Endothelial cell of umbilical vein (primary cell): ENCODE measurements around the gene VHLL. TPM values are rescaled to one million over a fixed set of nuclear protein-coding genes. Genes with fewer than 3 reads are reported as not detected.
"Not testable (repeated sequence)": the region's sequence is repeated elsewhere in the genome, so short reads cannot be mapped to it uniquely, and the experiment has no call there.

Source experiments
- BruUV-seq: library from RNA; stranded (reverse); fragments of 400-500 nt; replicated peaks from 2 replicates; lab custom pipeline; 2021; lab: Mats Ljungman, UMichigan
- CTCF ChIA-PET: fragments of 300-600, 350-600 bp; sonication (Branson Sonifier 250); formaldehyde crosslinking; loops from one replicate; lab custom pipeline; 2021; ENCODE audit warnings: antibody characterized with exemption, inconsistent platforms; lab: Charles Lee
- POLR2A ChIA-PET: fragments of 300-600, 350-600 bp; sonication (Branson Sonifier 250); formaldehyde crosslinking; loops from one replicate; lab custom pipeline; 2021; ENCODE audit warnings: antibody characterized with exemption, inconsistent platforms; lab: Charles Lee
- DNase-seq: peaks from one replicate; pipeline ENCODE4 v3.0.0-alpha.2; 2011; ENCODE audit warnings: low read depth, low spot score
- FAIRE-seq: peaks from 2 replicates; lab custom pipeline; 2011; peaks lifted over from hg19 to GRCh38; lab: Jason Lieb, UNC
- H2AFZ ChIP-seq: 2 replicates; pipeline ENCODE4 v1.6.0; 2012; ENCODE audit warnings: low read depth, low read length, control low read depth, inconsistent platforms
- H3K27ac ChIP-seq: 2 replicates; pipeline ENCODE4 v1.5.1; 2011; ENCODE audit warnings: low read depth, mild to moderate bottlenecking, control low read depth, low read length, moderate library complexity; ENCODE audit not compliant: insufficient read depth
- H3K27me3 ChIP-seq, 2 experiments: 2 replicates each; pipeline versions ENCODE4 v1.6.0 to v1.6.1; 2011; ENCODE audit warnings: low read length in 2 of 2, mixed read lengths in 1 of 2; ENCODE audit not compliant: control insufficient read depth in 2 of 2, insufficient read depth in 2 of 2
- H3K36me3 ChIP-seq, 2 experiments: 2 replicates in 1 of 2; 3 replicates in 1 of 2; pipeline ENCODE4 v1.5.1; 2011; ENCODE audit warnings: low read length in 2 of 2, mild to moderate bottlenecking in 1 of 2, moderate library complexity in 1 of 2; ENCODE audit not compliant: control insufficient read depth in 2 of 2, insufficient read depth in 2 of 2; ENCODE audit errors: extremely low read depth in 1 of 2
- H3K4me1 ChIP-seq: 3 replicates; pipeline ENCODE4 v1.5.1; 2011; ENCODE audit warnings: mild to moderate bottlenecking, low read length; ENCODE audit not compliant: control insufficient read depth, insufficient read depth; ENCODE audit errors: extremely low read depth
- H3K4me2 ChIP-seq: 2 replicates; pipeline ENCODE4 v1.6.1; 2011; ENCODE audit warnings: low read length, control low read depth, mixed read lengths; ENCODE audit not compliant: insufficient read depth
- H3K4me3 ChIP-seq, 3 experiments: fragments of 200-600 bp in 1 of 3; sonication (generic), shearing (Covaris generic) in 1 of 3; replicated peaks in 1 of 3; 2 replicates each; pipeline ENCODE4 v1.5.1; 2011 to 2016; ENCODE audit warnings: control low read depth in 3 of 3, low read length in 3 of 3, mild to moderate bottlenecking in 2 of 3, inconsistent platforms in 1 of 3, low read depth in 1 of 3, moderate library complexity in 1 of 3; ENCODE audit not compliant: insufficient read depth in 1 of 3
- H3K79me2 ChIP-seq: 2 replicates; pipeline ENCODE4 v1.6.0; 2012; ENCODE audit warnings: low read length, inconsistent platforms; ENCODE audit not compliant: control insufficient read depth, insufficient read depth
- H3K9ac ChIP-seq: replicated peaks from 2 replicates; pipeline ENCODE3; 2011; ENCODE audit warnings: low read length, control low read depth; ENCODE audit not compliant: insufficient read depth; ENCODE audit errors: extremely low read depth
- H3K9me1 ChIP-seq: replicated peaks from 3 replicates; pipeline ENCODE4 v1.6.0; 2011; ENCODE audit warnings: mild to moderate bottlenecking, low read length; ENCODE audit not compliant: control insufficient read depth, insufficient read depth; ENCODE audit errors: extremely low read depth
- H3K9me3 ChIP-seq: replicated peaks from 2 replicates; pipeline ENCODE4 v1.5.1; 2012; ENCODE audit warnings: low read length, inconsistent platforms; ENCODE audit not compliant: control insufficient read depth, insufficient read depth
- H4K20me1 ChIP-seq: replicated peaks from 2 replicates; pipeline ENCODE3; 2011; ENCODE audit warnings: mild to moderate bottlenecking, low read length; ENCODE audit not compliant: control insufficient read depth, insufficient read depth; ENCODE audit errors: extremely low read depth
- CTCF ChIP-seq, 2 donors: IDR thresholded peaks; 1 replicate in 1 of 2; 2 replicates in 1 of 2; pipeline ENCODE4 v1.5.1; 2011; ENCODE audit warnings: low read length in 2 of 2, mild to moderate bottlenecking in 2 of 2, moderate library complexity in 2 of 2, control low read depth in 1 of 2, inconsistent platforms in 1 of 2, low read depth in 1 of 2; ENCODE audit not compliant: insufficient read depth in 1 of 2; ENCODE audit errors: extremely low read depth in 1 of 2
- POLR2AphosphoS5 ChIP-seq: IDR thresholded peaks from 2 replicates; pipeline ENCODE4 v1.6.1; 2012; ENCODE audit warnings: low read depth, mild to moderate bottlenecking, control low read depth, low read length, moderate library complexity; ENCODE audit not compliant: insufficient read depth
- dilution Hi-C: fragments of 300-500 bp; cut with MboI; formaldehyde crosslinking; loops from one replicate; pipeline ENCODE4 v1.15.0; 2019; ENCODE audit warnings: low sequenced_read_pairs; ENCODE audit not compliant: extremely low pct_ligation_motif_present
- intact Hi-C: fragments of 100-400 bp; cut with micrococcal nuclease; formaldehyde crosslinking; loops from one replicate; pipeline ENCODE4 v1.10.0; 2022
- polyA plus RNA-seq, 4 experiments: library from polyadenylated mRNA; depleted of rRNA in 3 of 4; stranded (reverse) in 3 of 4; unstranded in 1 of 4; fragments of >200 nt; gene quantifications; 2 replicates each; pipeline versions ENCODE4 v1.2.1 to v1.2.3, GENCODE V29; 2011 to 2012; ENCODE audit warnings: missing spikeins in 1 of 4
- total RNA-seq: library from RNA; stranded (reverse); gene quantifications from 2 replicates; pipeline ENCODE4 v1.2.3, GENCODE V29; 2021

The VHLL gene
- total and polyA plus RNA-seq, 2 donors (not counting 3 experiments of a cell fraction or from before 2014, with no cell fraction given): 0.73 TPM; not detected in 1

GRCh38 chr1:156336242-156336641 is 37.1 kb upstream of the VHLL start:
- no peaks in the 10 kb centered on the region for H4K20me1 ChIP-seq
- TF ChIP-seq POLR2AphosphoS5 (no peak), CTCF (IDR thresholded peaks at IDR 0.05; ENCODE audit: extremely low read depth in 1 of 2, insufficient read depth in 1 of 2, low read depth in 1 of 2, low read length in 2 of 2) (peak; percentile 6 to 23)
- no peak overlapping the region for H2AFZ ChIP-seq
- peak overlapping the region; percentile 83 for H3K4me2 ChIP-seq
- no peak overlapping the region for H3K27ac ChIP-seq
- peak overlapping the region in 2 of 3 experiments; percentile 57 to 92 for H3K4me3 ChIP-seq
- BruUV-seq: no TSS peak
- ChIA-PET POLR2A (no interaction called here), CTCF (interaction anchor here (0.6 to 2.8 kb wide), 5 partner anchors 14 to 29 kb away, joined by 3 to 9 read pairs (median 3); no protein-coding TSS in a partner anchor)
- peak; percentile 49 for FAIRE-seq
- intact Hi-C loops (loop anchor here (10.0 kb wide), 1 partner anchor 251 kb away; the partner anchor contains the start of gene MEX3A), dilution Hi-C loops (no loop called here)
- peaks cover 14 to 16% of the 10 kb centered on the region in 2 experiments for H3K36me3 ChIP-seq
- no peak overlapping the region for H3K9ac ChIP-seq
- no peaks in the 10 kb centered on the region for H3K9me1 ChIP-seq
- H3K27me3 ChIP-seq: no peaks in the 10 kb centered on the region
- H3K79me2 ChIP-seq: peaks cover 46% of the 10 kb centered on the region
- peaks cover 15% of the 10 kb centered on the region for H3K4me1 ChIP-seq
- DNase-seq: peak; percentile 30
- H3K9me3 ChIP-seq: no peaks in the 10 kb centered on the region

GRCh38 chr1:156323179-156323578 is 24.1 kb upstream of the VHLL start:
- H3K4me2 ChIP-seq, H4K20me1 ChIP-seq, H3K9ac ChIP-seq, H2AFZ ChIP-seq, H3K9me3 ChIP-seq, H3K9me1 ChIP-seq, dilution Hi-C loops, H3K27me3 ChIP-seq, H3K79me2 ChIP-seq, intact Hi-C loops, H3K4me3 ChIP-seq, H3K4me1 ChIP-seq, POLR2A ChIA-PET, H3K27ac ChIP-seq, BruUV-seq, FAIRE-seq, DNase-seq: not testable (repeated sequence)
- H3K36me3 ChIP-seq: peaks cover 36 to 37% of the 10 kb centered on the region in 2 experiments
- CTCF ChIA-PET: interaction anchor here (1.5 kb wide), 1 partner anchor 13 kb away, joined by 5 read pairs; no protein-coding TSS in a partner anchor
